Psoas muscle (tissue), 8 donors: Measurements from ENCODE around the gene TOPBP1. TPM values are rescaled to one million over a fixed set of nuclear protein-coding genes. Genes with fewer than 3 reads are reported as not detected.

Experiments
- ATAC-seq, 4 donors: fragments of 200-7000 bp; cut with Tn5 transposase; one replicate each; pipeline ENCODE4 v1.9.1; 2020; ENCODE audit warnings: moderate library complexity in 3 of 4, mild to moderate bottlenecking in 2 of 4
- DNase-seq, 2 donors: peaks; one replicate each; pipeline ENCODE4 v3.0.0-alpha.2; 2020
- H3K27ac ChIP-seq: fragments of 200-600 bp; one replicate; pipeline ENCODE4 v1.8.0; 2022
- H3K27me3 ChIP-seq, 3 donors: fragments of 200-600 bp in 1 of 3; one replicate each; pipeline versions ENCODE4 v1.6.1 to v1.8.0; 2013 to 2022; ENCODE audit warnings: low read length in 2 of 3, mild to moderate bottlenecking in 2 of 3, moderate library complexity in 1 of 3; ENCODE audit not compliant: insufficient read depth in 3 of 3
- H3K36me3 ChIP-seq, 2 donors: fragments of 200-600 bp in 1 of 2; one replicate each; pipeline versions ENCODE4 v1.6.1 to v1.8.0; 2013 to 2022; ENCODE audit warnings: low read depth in 1 of 2, mild to moderate bottlenecking in 1 of 2, moderate library complexity in 1 of 2; ENCODE audit not compliant: insufficient read depth in 1 of 2
- H3K4me1 ChIP-seq: fragments of 200-600 bp; one replicate; pipeline ENCODE4 v1.8.0; 2022
- H3K4me3 ChIP-seq: fragments of 200-600 bp; one replicate; pipeline ENCODE4 v1.8.0; 2022; ENCODE audit warnings: mild to moderate bottlenecking
- H3K9me3 ChIP-seq: fragments of 200-600 bp; one replicate; pipeline ENCODE4 v1.8.0; 2022
- CTCF ChIP-seq: fragments of 200-600 bp; IDR thresholded peaks from one replicate; pipeline ENCODE4 v1.8.0; 2022; ENCODE audit warnings: antibody characterized with exemption
- WGBS, 3 donors: extraction: QIAGEN DNeasy Blood & Tissue Kit; methylation state at CpG; one replicate each; pipeline versions ENCODE4 v1.1.6 to v1.1.7; 2013; 5-methylcytosine and 5-hydroxymethylcytosine counted together
- intact Hi-C, 2 donors: fragments of 100-400 bp; cut with DNase I; formaldehyde crosslinking; loops; one replicate each; pipeline versions ENCODE4 v1.11.0 to v1.14.2; 2022
- polyA plus RNA-seq, 3 donors: library from polyadenylated mRNA; stranded (reverse); fragments of 200-250 nt; gene quantifications; one replicate each; pipeline ENCODE4 v1.2.3, GENCODE V29; 2013
- total RNA-seq, 4 donors: library from RNA; stranded (reverse); fragmentation: NEBNext Ultra II Directional in 2 of 4; extraction: Animal tissue kit (Norgen Biotek cat#: 25700) in 2 of 4; gene quantifications; one replicate each; pipeline versions ENCODE4 v1.2.1 to v1.2.4, GENCODE V29; 2021 to 2023
- donor health status: healthy with polysubstance abuse.
- donor health status: DM: no; HTN: no; CAD: no; lungs with moderate emphysema.
- donor health status: Bipolar disorder and iron deficiency.
- donor health status: healthy.
- donor health status: DM: yes; HTN: yes; CAD: no.
- donor health status: DM: no; HTN: no; CAD: no.
- donor health status: DM: no; HTN: no; CAD: no.
- donor health status: DM: yes; HTN: yes; CAD: no.

TOPBP1 gene
- total and polyA plus RNA-seq, 7 donors = 5.7 to 10.5 (median 7.4) TPM

- intact Hi-C loops = no loop called here
- no peak overlapping the region for H3K27ac ChIP-seq
- no peak overlapping the region for H3K4me3 ChIP-seq
- ATAC-seq (no peak), DNase-seq (no peak)
- no peaks in the 10 kb centered on the region for H3K4me1 ChIP-seq
- no peaks in the 10 kb centered on the region for H3K27me3 ChIP-seq
- WGBS, 3 donors = 95 to 100% (median 97%) methylated on average over 1 of the region's 1 CpG
- H3K36me3 ChIP-seq = peaks cover 3 to 89% of the 10 kb centered on the region in 2 donors
- no peaks in the 10 kb centered on the region for H3K9me3 ChIP-seq
- TF ChIP-seq CTCF = no peak
These were observed 17.0 kb downstream of the TOPBP1 start for GRCh38 chr3:133644768-133645167.

- TF ChIP-seq CTCF = no peak
- intact Hi-C loops = no loop called here
- no peak overlapping the region for H3K4me3 ChIP-seq
- no peaks in the 10 kb centered on the region for H3K4me1 ChIP-seq
- DNase-seq = no peak
- no peaks in the 10 kb centered on the region for H3K9me3 ChIP-seq
- H3K27me3 ChIP-seq = no peaks in the 10 kb centered on the region
- H3K27ac ChIP-seq = no peak overlapping the region
- peaks cover 0 to 88% of the 10 kb centered on the region in 2 donors for H3K36me3 ChIP-seq
- 86 to 92% (median 87%) methylated on average over 2 of the region's 2 CpGs for WGBS, 3 donors
- ATAC-seq = no peak
These were observed 18.1 kb downstream of the TOPBP1 start for GRCh38 chr3:133643611-133644010.

GRCh38 chr3:133641254-133641653, 20.5 kb downstream of the TOPBP1 start:
- Histone ChIP-seq H3K27me3 (no peaks in the 10 kb centered on the region), H3K4me1 (no peaks in the 10 kb centered on the region), H3K9me3 (no peaks in the 10 kb centered on the region), H3K36me3 (peaks cover 4 to 90% of the 10 kb centered on the region in 2 donors), H3K27ac (no peak overlapping the region), H3K4me3 (no peak overlapping the region)
- WGBS, 3 donors = 94 to 97% (median 97%) methylated on average over 4 of the region's 4 CpGs
- intact Hi-C loops = no loop called here
- DNase-seq = no peak
- no peak for ATAC-seq
- no peak for TF ChIP-seq CTCF

GRCh38 chr3:133633439-133633838, 28.3 kb downstream of the TOPBP1 start:
- peaks cover 7 to 69% of the 10 kb centered on the region in 2 donors for H3K36me3 ChIP-seq
- no peak overlapping the region for H3K27ac ChIP-seq
- intact Hi-C loops = no loop called here

More at GRCh38 chr3:133633439-133633838, 28.3 kb downstream of the TOPBP1 start:
- Histone ChIP-seq H3K4me1 (no peaks in the 10 kb centered on the region), H3K9me3 (no peaks in the 10 kb centered on the region), H3K27me3 (no peaks in the 10 kb centered on the region), H3K4me3 (no peak overlapping the region)
- no peak for ATAC-seq
- no peak for TF ChIP-seq CTCF
- WGBS, 3 donors = 94 to 98% (median 96%) methylated on average over 4 of the region's 4 CpGs
- DNase-seq = no peak
